ENCODE results near the gene TEX55. TPM values are rescaled to one million over a fixed set of nuclear protein-coding genes. Genes with fewer than 3 reads are reported as not detected.

Gene TEX55
- polyA plus RNA-seq, 3 donors, result not detected

DNA sequence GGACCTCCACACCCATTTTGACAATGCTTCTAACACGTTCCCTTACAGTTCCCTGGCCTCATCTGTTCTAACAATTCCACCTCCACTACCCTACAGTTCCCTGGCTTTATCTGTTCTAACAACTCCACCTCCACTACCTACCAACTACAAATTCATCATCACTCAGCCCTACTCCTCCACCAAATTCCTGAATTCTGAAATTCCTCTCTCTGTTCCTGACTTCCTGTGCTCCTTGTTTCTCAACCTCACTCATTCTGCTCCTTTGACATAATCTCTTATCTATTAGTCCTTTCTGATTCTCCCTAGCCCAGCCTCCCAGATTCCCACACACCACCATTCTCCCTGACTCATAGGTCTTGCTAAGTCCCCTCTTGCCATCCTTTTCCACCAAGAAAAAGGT is 49.9 kb downstream of the TEX55 start:
- 91% methylated on average over 1 of the region's 1 CpG for WGBS (ENCODE audit: insufficient coverage)

More for the DNA sequence above, 49.9 kb downstream of the TEX55 start:
- Mint-ChIP-seq H3K27ac (no peak overlapping the region), H3K4me1 (no peaks in the 10 kb centered on the region), H3K27me3 (ENCODE audit: low read depth in 3 of 3) (peaks cover 0 to 1% (median 0%) of the 10 kb centered on the region in 3 donors), H3K4me3 (no peak overlapping the region), H3K36me3 (no peaks in the 10 kb centered on the region), H3K9me3 (peaks cover 0 to under 1% (median 0%) of the 10 kb centered on the region in 7 donors)
- Histone ChIP-seq H2AFZ (ENCODE audit: insufficient read depth, low read depth, low read length, poor library complexity, severe bottlenecking) (no peak overlapping the region), H4K20me1 (ENCODE audit: insufficient read depth, low read length) (no peaks in the 10 kb centered on the region), H3K27ac (ENCODE audit: low read depth in 1 of 2, low read length in 2 of 2) (no peak overlapping the region), H3K9me3 (replicated peaks in 1 of 2; ENCODE audit: control insufficient read depth in 1 of 2, insufficient read depth in 1 of 2, low read length in 2 of 2) (no peaks in the 10 kb centered on the region), H3K4me1 (ENCODE audit: control insufficient read depth in 1 of 2, insufficient read depth in 2 of 2, low read length in 2 of 2) (no peaks in the 10 kb centered on the region), H3K4me3 (replicated peaks in 1 of 3; ENCODE audit: low read depth in 2 of 3, low read length in 3 of 3) (no peak overlapping the region), H3K9ac (ENCODE audit: insufficient read depth, low read length, poor library complexity, severe bottlenecking) (no peak overlapping the region), H3K4me2 (replicated peaks; ENCODE audit: extremely low read depth, low read length, poor library complexity, severe bottlenecking) (no peak overlapping the region), H3K79me2 (ENCODE audit: insufficient read depth, low read length) (no peaks in the 10 kb centered on the region), H3K27me3 (ENCODE audit: control insufficient read depth in 2 of 2, insufficient read depth in 2 of 2, low read length in 2 of 2) (no peaks in the 10 kb centered on the region), H3K36me3 (replicated peaks in 1 of 2; ENCODE audit: control insufficient read depth in 1 of 2, insufficient read depth in 2 of 2, low read length in 2 of 2) (no peaks in the 10 kb centered on the region)
- no peak for DNase-seq
- TF ChIP-seq, protein P1, sequence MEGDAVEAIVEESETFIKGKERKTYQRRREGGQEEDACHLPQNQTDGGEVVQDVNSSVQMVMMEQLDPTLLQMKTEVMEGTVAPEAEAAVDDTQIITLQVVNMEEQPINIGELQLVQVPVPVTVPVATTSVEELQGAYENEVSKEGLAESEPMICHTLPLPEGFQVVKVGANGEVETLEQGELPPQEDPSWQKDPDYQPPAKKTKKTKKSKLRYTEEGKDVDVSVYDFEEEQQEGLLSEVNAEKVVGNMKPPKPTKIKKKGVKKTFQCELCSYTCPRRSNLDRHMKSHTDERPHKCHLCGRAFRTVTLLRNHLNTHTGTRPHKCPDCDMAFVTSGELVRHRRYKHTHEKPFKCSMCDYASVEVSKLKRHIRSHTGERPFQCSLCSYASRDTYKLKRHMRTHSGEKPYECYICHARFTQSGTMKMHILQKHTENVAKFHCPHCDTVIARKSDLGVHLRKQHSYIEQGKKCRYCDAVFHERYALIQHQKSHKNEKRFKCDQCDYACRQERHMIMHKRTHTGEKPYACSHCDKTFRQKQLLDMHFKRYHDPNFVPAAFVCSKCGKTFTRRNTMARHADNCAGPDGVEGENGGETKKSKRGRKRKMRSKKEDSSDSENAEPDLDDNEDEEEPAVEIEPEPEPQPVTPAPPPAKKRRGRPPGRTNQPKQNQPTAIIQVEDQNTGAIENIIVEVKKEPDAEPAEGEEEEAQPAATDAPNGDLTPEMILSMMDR (IDR thresholded peaks at IDR 0.05), result no peak
- intact Hi-C loops (cut with micrococcal nuclease), result no loop called here

Other genes starting within 250 kb of the TEX55 start
- gene IGSF11, start 111.3 kb upstream of the TEX55 start, polyA plus RNA-seq, result not detected
- gene UPK1B, start 27.4 kb downstream of the TEX55 start, polyA plus RNA-seq, result not detected
- 1 to 10 TPM; 5.8 to 7.4 (median 5.8) TPM for gene B4GALT4, start 94.7 kb downstream of the TEX55 start, polyA plus RNA-seq
- gene ARHGAP31, start 148.2 kb downstream of the TEX55 start, polyA plus RNA-seq, result 1 to 10 TPM; 4.7 to 9.8 (median 7.6) TPM